HG02763 (cell line): ENCODE results near the gene C1QTNF9.
"Not testable (repeated sequence)": the region's sequence is repeated elsewhere in the genome, so short reads cannot be mapped to it uniquely, and the experiment has no call there.

Source experiments
- ATAC-seq: cut with Tn5 transposase; IDR thresholded peaks from one replicate; pipeline ENCODE4 v1.9.1; 2021; ENCODE audit warnings: mild to moderate bottlenecking, moderate library complexity; ENCODE audit not compliant: unreplicated experiment

Gene C1QTNF9

DNA sequence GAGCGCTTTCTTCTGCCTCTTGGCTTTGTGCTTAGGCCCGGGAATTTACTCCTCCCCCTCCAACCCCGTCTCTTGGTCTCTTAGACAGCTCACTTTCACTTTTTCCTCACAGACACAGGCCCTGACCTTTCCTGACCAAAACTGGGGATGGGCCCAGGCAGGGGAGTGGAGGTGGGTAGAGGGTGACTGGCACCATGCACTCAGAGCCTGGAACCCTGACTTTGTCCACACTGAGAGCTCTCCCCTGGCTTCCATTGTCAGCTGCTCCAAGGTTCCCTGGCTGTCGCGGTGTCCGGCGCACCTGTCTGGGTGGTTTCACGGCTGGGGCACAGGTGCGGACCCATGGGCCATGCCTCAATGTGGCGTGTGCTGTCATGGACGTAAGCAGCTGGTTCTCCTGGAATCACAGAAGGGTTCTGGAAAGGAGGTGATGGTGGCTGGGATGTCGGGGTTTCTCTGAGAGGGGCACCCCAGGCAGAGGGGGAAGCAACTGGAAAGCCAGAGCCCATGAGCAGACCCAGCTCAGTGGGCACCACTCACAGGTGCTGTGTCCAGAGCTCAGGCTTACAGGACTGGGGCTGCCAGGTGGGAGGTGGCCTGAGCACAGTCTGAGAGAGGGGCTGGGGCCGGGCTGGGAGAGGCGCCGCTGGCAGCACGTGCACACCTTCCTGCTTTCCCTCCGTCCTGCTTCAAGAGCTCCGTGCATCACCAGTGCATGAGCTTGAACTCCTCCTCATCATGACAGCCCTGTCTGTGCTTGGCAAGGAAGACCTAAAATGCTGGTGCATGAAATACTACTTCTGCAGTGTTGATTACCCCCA, 28.0 kb upstream of the C1QTNF9 start:
- ATAC-seq = no peak

GRCh38 chr13:24282256-24282655, 27.1 kb upstream of the C1QTNF9 start:
- no peak for ATAC-seq

DNA sequence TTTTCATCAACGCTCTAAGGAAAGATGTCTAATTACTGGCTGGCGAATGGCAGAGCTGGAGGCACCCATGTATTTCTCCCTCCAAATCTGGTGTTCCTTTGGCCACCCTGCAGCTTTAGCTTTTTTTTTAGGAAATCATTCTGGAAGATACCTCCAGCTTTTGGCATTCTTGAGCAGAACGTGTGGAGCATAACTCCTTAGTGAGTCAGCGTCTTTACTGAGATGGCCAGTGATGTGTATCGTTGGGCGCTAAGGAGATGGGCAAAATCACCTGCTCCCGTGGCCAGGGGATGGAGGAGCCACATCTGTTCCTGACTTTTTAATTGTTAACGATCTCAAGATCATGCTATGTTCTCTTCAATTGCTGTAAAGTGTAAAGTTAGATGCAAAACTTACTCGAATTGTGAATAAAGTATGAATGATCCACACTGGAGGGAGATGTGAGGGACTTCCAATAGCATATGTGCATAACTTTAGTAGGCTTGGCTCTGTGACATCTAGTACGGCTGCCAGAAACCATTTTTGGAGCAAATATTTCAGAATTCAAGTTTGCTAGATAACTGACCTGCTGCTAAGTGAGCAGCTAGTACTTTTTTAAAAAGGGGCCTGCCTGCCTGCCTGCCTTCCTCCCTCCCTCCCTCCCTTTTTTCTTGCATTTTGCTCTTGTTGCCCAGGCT, 24.4 kb upstream of the C1QTNF9 start:
- ATAC-seq = no peak

DNA sequence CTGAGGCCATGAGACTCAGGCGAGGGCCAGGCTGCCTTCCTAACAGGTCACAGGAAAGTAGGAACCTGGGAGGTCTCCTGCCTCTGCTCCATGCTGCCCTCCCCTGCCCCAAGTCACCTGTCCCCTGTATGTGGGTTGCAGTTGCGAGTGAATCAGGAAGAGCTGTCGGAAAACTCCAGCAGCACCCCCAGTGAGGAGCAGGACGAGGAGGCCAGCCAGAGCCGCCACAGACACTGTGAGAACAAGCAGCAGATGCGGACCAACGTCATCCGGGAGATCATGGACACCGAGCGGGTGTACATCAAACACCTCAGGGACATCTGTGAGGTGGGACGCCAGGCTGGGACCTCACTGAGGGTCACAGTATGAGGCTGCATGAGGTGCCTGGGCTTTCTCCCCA, 22.8 kb upstream of the C1QTNF9 start:
- no peak for ATAC-seq

DNA sequence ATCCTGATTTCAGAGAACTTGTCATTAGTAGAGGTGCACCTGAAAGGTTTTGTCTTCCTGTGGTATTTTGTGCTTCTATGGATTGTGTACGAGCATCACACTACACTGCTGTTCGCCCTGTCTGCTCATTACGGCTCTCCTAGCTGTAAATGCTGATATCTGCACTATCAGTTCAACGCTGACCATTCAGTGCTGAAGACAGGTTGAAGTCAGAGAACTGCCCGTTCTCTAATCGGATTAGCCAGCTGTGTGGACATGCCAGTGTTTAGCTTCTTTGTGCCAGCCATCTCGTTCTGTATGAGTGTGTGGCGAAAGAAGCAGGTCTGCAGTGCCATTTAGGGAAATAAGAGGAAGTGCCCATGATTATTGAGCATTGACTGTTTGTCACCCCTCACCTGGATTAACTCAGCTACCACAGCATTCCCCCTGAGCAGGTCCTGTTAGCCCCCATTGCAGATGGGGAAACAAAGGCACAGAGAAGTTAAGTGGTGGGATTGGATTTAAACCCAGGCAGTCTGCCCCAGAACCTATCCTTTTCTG, 21.6 kb upstream of the C1QTNF9 start:
- ATAC-seq = no peak

- no peak for ATAC-seq
Measured at GRCh38 chr13:24288870-24289269, 20.5 kb upstream of the C1QTNF9 start.

GRCh38 chr13:24290280-24290932, 19.0 kb upstream of the C1QTNF9 start:
- no peak for ATAC-seq

- no peak for ATAC-seq
Measured at GRCh38 chr13:24292481-24292880, 16.9 kb upstream of the C1QTNF9 start.

DNA sequence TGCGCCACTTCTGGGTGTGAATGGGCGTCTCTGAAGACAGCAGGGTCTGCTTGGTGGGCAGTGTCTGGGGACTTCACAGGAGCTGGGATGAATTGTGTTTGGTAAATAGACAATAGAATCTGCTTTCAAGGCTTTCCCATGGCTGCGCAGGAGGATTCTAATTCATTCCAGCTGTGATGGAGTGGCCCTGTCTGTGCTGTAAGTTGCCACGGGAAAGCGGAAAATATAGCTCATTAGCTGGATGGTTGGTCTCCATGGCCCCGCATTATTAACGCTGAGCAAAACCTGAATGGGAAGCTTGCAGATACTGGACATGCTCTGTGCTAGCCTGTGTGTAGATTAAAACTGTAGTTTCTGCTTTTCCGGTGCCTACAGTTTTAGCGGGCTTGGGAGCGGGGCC, 15.6 kb upstream of the C1QTNF9 start:
- ATAC-seq = no peak

DNA sequence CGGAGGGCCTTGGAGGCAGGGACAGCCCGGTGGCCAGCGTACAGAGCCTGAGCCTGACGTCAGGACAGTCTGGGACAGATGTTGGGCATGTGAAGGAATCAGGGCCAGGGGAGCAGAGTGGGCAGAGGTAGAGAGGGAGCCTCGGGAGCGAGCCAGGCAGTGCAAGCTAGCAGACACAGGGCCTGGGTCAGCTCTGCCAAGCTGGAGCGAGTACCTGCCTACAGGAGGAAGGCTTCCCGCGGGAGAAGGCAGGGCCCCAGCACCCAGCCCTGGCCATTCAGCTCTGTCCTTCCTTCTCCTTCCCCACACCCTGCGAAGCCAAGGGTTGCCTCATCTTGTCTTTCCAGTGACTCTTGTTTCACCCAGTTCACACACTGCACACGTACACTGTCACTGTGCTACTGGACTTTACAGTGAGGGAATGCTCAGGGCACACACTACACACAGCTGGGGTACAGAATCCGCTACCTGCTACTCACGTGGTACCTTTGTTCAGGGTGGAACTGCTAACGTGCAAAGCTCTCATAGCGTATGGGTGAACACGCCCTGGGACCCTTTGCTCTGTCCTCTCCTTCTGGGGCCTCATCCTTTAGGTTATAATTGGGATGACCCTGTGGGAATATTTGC, 9.8 kb upstream of the C1QTNF9 start:
- ATAC-seq = no peak

GRCh38 chr13:24301434-24301833, 7.9 kb upstream of the C1QTNF9 start:
- ATAC-seq = no peak

GRCh38 chr13:24301911-24302310, 7.5 kb upstream of the C1QTNF9 start:
- no peak for ATAC-seq

DNA sequence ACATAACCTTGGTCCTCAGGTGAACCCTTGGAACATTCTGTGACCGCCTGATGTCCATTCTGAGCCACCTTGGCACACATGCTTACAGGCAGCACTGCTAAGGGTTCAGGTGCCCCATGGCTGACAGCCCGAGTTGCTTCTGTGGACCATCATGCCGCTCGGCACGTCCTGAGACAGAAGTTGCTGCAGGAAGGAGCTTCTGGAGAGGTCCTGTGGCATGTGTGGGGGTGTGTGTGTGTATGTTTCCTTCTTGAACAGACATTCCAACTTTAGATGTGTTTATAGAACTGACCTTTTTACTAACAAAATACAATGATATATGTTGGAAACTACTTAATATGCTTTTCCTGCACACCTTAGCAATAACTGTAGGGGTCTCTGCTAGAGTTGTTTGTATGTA, 4.8 kb upstream of the C1QTNF9 start:
- ATAC-seq = no peak

GRCh38 chr13:24306632-24307031, 2.7 kb upstream of the C1QTNF9 start:
- no peak for ATAC-seq

GRCh38 chr13:24307211-24308067, 1.9 kb upstream of the C1QTNF9 start:
- no peak for ATAC-seq

- ATAC-seq = no peak
Measured at GRCh38 chr13:24308068-24308445, 1.3 kb upstream of the C1QTNF9 start.

DNA sequence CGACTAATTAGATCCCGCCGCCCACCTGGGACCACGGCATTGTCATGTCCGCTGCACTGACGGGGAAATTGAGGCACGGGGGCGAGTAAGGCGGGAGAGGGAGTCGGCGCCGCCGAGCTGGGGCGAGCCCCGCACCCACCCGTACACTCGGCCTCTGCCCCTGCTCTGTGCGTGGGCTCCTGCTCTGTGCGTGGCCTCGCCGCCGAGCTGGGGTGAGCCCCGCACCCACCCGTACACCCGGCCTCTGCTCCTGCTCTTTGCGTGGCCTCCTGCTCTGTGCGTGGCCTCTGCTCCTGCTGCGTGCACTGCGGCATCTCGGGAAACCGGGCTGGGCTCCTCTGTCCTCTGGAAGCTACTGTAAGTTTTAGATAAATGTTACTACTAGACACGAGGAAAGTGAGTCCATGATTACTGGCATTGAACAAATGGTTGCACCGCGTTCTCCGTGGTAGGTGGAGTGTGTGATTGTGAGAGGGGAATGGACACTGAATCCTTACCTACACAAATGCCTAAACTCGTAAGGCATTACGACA, 826 bp upstream of the C1QTNF9 start:
- no peak for ATAC-seq

- no peak for ATAC-seq
Measured at GRCh38 chr13:24313439-24313838, 4.1 kb downstream of the C1QTNF9 start.

GRCh38 chr13:24317835-24318234, 8.5 kb downstream of the C1QTNF9 start:
- ATAC-seq = not testable (repeated sequence)

DNA sequence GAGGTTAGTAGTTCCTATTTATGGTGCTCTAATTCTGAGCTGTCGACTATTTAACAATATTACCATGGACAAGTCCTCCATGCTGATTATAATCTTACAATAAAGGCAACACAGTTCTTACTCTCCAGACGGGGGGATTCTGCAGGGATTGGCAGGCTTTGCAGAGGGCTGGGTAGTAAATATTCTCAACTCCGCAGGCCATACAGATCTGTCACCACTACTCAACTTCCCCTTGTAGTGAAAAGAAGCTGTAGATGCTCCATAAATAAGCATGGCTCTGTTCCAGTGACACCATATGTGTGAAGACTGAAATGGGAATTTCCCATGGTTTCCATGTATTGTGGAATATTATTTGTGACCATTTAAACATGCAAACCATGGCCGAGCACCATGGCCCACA, 9.5 kb downstream of the C1QTNF9 start:
- not testable (repeated sequence) for ATAC-seq
